NOMO-1 (cell line): Measurements from ENCODE around the gene CFAP54.

Experiments used
- DNase-seq, 2 experiments: peaks; one replicate each; lab custom pipeline; 2025; ENCODE audit not compliant: unreplicated experiment in 2 of 2; lab: John Stamatoyannopoulos, UW

The CFAP54 gene

GRCh38 chr12:96810057-96810456, 320.7 kb downstream of the CFAP54 start:
- no peak for DNase-seq

GRCh38 chr12:96810477-96810876, 321.1 kb downstream of the CFAP54 start:
- DNase-seq: no peak

- no peak for DNase-seq
Observed at GRCh38 chr12:96811083-96811482, 321.7 kb downstream of the CFAP54 start.

GRCh38 chr12:96812153-96812552, 322.8 kb downstream of the CFAP54 start:
- DNase-seq: no peak

- DNase-seq: no peak
Observed at GRCh38 chr12:96814200-96814599, 324.8 kb downstream of the CFAP54 start.

GRCh38 chr12:96821592-96821991, 332.2 kb downstream of the CFAP54 start:
- DNase-seq: no peak

GRCh38 chr12:96822641-96823040, 333.3 kb downstream of the CFAP54 start:
- no peak for DNase-seq

- DNase-seq: no peak
Observed at GRCh38 chr12:96824074-96824837, 334.9 kb downstream of the CFAP54 start.

GRCh38 chr12:96824838-96825236, 335.5 kb downstream of the CFAP54 start:
- no peak for DNase-seq

- DNase-seq: no peak
Observed at GRCh38 chr12:96828169-96828789, 338.9 kb downstream of the CFAP54 start.

GRCh38 chr12:96829354-96829753, 340.0 kb downstream of the CFAP54 start:
- no peak for DNase-seq

- DNase-seq: no peak
Observed at GRCh38 chr12:96831346-96831745, 342.0 kb downstream of the CFAP54 start.

- DNase-seq: no peak
Observed at GRCh38 chr12:96846293-96846692, 356.9 kb downstream of the CFAP54 start.

- DNase-seq: no peak
Observed at GRCh38 chr12:96850676-96851075, 361.3 kb downstream of the CFAP54 start.

- DNase-seq: no peak
Observed at GRCh38 chr12:96858162-96858561, 368.8 kb downstream of the CFAP54 start.

- no peak for DNase-seq
Observed at GRCh38 chr12:96861656-96862055, 372.3 kb downstream of the CFAP54 start.

GRCh38 chr12:96862326-96862725, 372.9 kb downstream of the CFAP54 start:
- no peak for DNase-seq

GRCh38 chr12:96864335-96864734, 375.0 kb downstream of the CFAP54 start:
- no peak for DNase-seq

GRCh38 chr12:96866801-96867590, 377.6 kb downstream of the CFAP54 start:
- DNase-seq: no peak

GRCh38 chr12:96870946-96871345, 381.6 kb downstream of the CFAP54 start:
- no peak for DNase-seq

- DNase-seq: no peak
Observed at GRCh38 chr12:96872961-96873360, 383.6 kb downstream of the CFAP54 start.

GRCh38 chr12:96874211-96874610, 384.8 kb downstream of the CFAP54 start:
- DNase-seq: no peak
